ENCODE data around the gene COX6B1.
A peak's percentile ranks its signal among the peaks of the same experiment; 100 is the strongest.

COX6B1 gene

DNA sequence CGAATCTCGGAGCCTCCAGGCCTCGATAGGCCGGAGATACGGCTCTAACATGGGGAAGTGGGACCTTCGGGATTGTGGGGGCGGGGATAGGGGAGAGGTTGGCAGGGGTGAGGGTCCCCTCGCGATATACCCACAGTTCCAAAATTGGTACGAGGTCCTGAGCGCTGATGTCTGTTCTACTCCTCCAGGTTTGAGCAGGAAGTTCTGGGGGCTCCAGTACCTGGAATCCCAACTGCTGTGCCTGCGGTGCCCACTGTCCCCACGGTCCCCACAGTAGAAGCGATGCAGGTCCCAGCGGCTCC is 18.8 kb upstream of the COX6B1 start:
- H3K4me3 ChIP-seq (ENCODE audit: control insufficient read depth, low read depth, low read length): peak overlapping the region; percentile 93
- DNase-seq (ENCODE audit: low read depth): no peak
- TF ChIP-seq, protein P1, sequence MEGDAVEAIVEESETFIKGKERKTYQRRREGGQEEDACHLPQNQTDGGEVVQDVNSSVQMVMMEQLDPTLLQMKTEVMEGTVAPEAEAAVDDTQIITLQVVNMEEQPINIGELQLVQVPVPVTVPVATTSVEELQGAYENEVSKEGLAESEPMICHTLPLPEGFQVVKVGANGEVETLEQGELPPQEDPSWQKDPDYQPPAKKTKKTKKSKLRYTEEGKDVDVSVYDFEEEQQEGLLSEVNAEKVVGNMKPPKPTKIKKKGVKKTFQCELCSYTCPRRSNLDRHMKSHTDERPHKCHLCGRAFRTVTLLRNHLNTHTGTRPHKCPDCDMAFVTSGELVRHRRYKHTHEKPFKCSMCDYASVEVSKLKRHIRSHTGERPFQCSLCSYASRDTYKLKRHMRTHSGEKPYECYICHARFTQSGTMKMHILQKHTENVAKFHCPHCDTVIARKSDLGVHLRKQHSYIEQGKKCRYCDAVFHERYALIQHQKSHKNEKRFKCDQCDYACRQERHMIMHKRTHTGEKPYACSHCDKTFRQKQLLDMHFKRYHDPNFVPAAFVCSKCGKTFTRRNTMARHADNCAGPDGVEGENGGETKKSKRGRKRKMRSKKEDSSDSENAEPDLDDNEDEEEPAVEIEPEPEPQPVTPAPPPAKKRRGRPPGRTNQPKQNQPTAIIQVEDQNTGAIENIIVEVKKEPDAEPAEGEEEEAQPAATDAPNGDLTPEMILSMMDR (IDR thresholded peaks at IDR 0.05; ENCODE audit: control insufficient read depth, insufficient read depth, low read depth, low read length, missing control alignments): no peak

DNA sequence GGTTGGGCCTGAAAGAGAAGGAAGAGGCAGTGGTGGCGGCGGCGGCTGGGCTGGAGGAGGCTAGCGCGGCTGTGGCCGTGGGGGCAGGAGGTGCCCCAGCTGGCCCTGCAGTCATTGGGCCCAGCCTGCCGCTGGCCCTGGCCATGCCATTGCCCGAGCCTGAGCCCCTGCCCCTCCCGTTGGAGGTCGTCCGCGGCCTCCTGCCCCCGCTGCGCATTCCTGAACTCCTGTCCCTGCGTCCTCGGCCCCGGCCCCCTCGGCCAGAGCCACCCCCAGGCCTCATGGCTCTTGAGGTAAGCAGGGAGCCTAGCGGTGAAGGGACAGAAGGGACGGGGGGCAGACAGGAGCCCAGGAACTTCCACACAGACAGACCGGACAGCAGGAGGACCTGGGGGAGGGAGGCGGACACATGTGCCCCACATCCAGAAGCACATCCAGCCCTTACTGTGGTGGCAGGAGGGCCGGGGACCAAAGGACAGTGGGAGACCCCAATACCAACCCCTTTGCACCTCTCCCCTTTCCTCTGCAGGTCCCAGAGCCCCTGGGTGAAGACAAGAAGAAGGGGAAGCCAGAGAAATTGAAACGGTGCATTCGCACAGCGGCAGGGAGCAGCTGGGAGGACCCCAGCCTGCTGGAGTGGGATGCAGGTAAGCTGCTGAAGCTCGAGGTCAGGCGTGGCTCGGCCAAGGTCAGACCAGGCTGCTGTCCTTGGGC is 14.2 kb upstream of the COX6B1 start:
- TF ChIP-seq, protein P1 (IDR thresholded peaks at IDR 0.05; ENCODE audit: control insufficient read depth, insufficient read depth, low read depth, low read length, missing control alignments): no peak
- DNase-seq (ENCODE audit: low read depth): no peak
- H3K4me3 ChIP-seq (ENCODE audit: control insufficient read depth, low read depth, low read length): no peak overlapping the region

DNA sequence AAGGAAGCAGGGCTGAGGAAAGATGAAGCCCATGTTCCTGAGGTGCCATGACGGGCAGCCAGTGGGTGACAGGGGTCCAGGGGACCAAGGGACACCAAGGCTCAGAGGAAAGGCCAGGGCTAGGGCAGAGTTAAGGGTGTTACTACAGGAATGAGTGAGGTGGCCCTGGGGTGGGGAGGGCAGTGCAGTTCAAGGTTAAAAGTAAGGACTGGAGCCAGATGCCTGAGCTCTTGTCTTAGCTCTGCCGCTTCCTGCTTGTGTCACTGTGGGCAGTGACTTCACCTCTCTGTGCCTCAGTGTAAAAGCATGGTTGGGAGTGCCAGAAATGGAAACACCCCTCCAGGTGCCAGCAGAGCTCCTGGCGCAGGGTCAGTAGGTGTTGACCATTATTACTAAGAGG is 11.5 kb upstream of the COX6B1 start:
- no peak for DNase-seq (ENCODE audit: low read depth)
- H3K4me3 ChIP-seq (ENCODE audit: control insufficient read depth, low read depth, low read length): no peak overlapping the region
- TF ChIP-seq, protein P1 (IDR thresholded peaks at IDR 0.05; ENCODE audit: control insufficient read depth, insufficient read depth, low read depth, low read length, missing control alignments): no peak

DNA sequence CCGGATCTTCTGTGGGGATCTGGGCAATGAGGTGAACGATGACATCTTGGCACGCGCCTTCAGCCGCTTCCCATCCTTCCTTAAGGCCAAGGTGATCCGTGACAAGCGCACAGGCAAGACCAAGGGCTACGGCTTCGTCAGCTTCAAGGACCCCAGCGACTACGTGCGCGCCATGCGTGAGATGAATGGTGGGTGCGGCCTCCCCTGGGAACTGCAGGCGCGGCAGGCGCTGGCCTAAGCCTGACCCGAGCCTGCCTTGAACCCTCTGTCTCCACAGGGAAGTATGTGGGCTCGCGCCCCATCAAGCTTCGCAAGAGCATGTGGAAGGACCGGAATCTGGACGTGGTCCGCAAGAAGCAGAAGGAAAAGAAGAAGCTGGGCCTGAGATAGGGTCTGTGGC is 11.0 kb upstream of the COX6B1 start:
- DNase-seq (ENCODE audit: low read depth): no peak
- TF ChIP-seq, protein P1 (IDR thresholded peaks at IDR 0.05; ENCODE audit: control insufficient read depth, insufficient read depth, low read depth, low read length, missing control alignments): no peak
- H3K4me3 ChIP-seq (ENCODE audit: control insufficient read depth, low read depth, low read length): no peak overlapping the region

DNA sequence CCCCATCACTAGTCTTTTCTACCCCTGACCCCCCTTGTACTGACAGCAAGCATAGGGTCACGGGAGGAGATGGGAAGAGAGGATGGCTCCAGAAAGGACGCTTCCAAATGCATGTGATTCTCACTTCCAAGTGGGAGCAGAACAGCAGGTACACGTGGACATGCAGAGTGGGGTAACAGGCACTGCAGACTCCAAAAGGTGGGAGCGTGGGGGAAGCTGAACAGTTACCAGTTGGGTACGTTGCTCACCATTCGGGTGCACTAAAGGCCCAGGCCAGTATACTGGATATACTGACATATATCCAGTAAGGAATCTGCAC is 8.8 kb upstream of the COX6B1 start:
- DNase-seq (ENCODE audit: low read depth): no peak
- no peak overlapping the region for H3K4me3 ChIP-seq (ENCODE audit: control insufficient read depth, low read depth, low read length)
- TF ChIP-seq, protein P1 (IDR thresholded peaks at IDR 0.05; ENCODE audit: control insufficient read depth, insufficient read depth, low read depth, low read length, missing control alignments): no peak

DNA sequence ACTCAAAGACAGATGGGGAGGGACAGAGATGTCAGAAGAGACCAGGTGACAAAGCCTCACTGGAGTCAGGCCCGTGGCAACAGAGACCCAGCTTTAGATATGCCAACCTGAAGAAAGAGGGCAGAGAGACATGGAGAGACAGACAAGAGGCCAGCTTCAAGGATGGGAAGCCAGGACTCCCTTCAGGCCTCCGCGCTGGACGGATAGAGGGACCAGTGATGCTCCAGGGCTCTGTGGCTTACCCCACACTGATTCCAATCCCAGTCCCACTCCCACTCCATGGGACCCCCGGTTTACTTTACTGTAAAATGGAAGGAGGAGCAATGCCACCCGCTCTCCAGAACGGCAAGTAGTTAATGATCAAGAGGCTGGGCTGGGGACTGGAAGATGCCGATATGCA is 8.3 kb upstream of the COX6B1 start:
- TF ChIP-seq, protein P1 (IDR thresholded peaks at IDR 0.05; ENCODE audit: control insufficient read depth, insufficient read depth, low read depth, low read length, missing control alignments): no peak
- DNase-seq (ENCODE audit: low read depth): no peak

More for the DNA sequence above, 8.3 kb upstream of the COX6B1 start:
- H3K4me3 ChIP-seq (ENCODE audit: control insufficient read depth, low read depth, low read length): no peak overlapping the region

All from AG09309 (cell line).